GM20000 (cell line): ENCODE measurements around the gene TWSG1.

Experiments used
- DNase-seq: peaks from one replicate; pipeline ENCODE4 v3.0.0; 2012; ENCODE audit warnings: low spot score
- CTCF ChIP-seq: IDR thresholded peaks from 2 replicates; pipeline ENCODE4 v1.5.1; 2012; ENCODE audit warnings: mild to moderate bottlenecking, control low read depth; ENCODE audit errors: extremely low read depth, missing control alignments

Gene TWSG1

GRCh38 chr18:9435041-9435440 is 100.5 kb downstream of the TWSG1 start:
- no peak for DNase-seq
- no peak for TF ChIP-seq CTCF

GRCh38 chr18:9436206-9436929 is 101.8 kb downstream of the TWSG1 start:
- TF ChIP-seq CTCF = no peak
- no peak for DNase-seq

GRCh38 chr18:9437021-9437437 is 102.5 kb downstream of the TWSG1 start:
- no peak for DNase-seq
- no peak for TF ChIP-seq CTCF

GRCh38 chr18:9437672-9438071 is 103.1 kb downstream of the TWSG1 start:
- no peak for DNase-seq
- TF ChIP-seq CTCF = no peak

GRCh38 chr18:9441061-9441460 is 106.5 kb downstream of the TWSG1 start:
- no peak for DNase-seq
- no peak for TF ChIP-seq CTCF

- DNase-seq = no peak
- no peak for TF ChIP-seq CTCF
Measured at GRCh38 chr18:9444549-9444948, 110.0 kb downstream of the TWSG1 start.

GRCh38 chr18:9446839-9447238 is 112.3 kb downstream of the TWSG1 start:
- no peak for TF ChIP-seq CTCF
- DNase-seq = no peak
